Fibroblast of lung (primary cell): ENCODE data around the gene SLC4A8. TPM values are rescaled to one million over a fixed set of nuclear protein-coding genes. Genes with fewer than 3 reads are reported as not detected.
"Not testable (repeated sequence)": the region's sequence is repeated elsewhere in the genome, so short reads cannot be mapped to it uniquely, and the experiment has no call there.

Experiments used
- DNase-seq, 2 donors: peaks; one replicate each; pipeline versions ENCODE4 v3.0.0 to v3.0.0-alpha.2; 2010; ENCODE audit warnings: low read depth in 2 of 2
- H2AFZ ChIP-seq: 2 replicates; pipeline ENCODE4 v1.5.1; 2012; ENCODE audit warnings: low read length, control low read depth, inconsistent platforms
- H3K27ac ChIP-seq: 2 replicates; pipeline ENCODE4 v1.5.1; 2011; ENCODE audit warnings: low read length, control low read depth; ENCODE audit not compliant: insufficient read depth
- H3K27me3 ChIP-seq: 2 replicates; pipeline ENCODE4 v1.5.1; 2011; ENCODE audit warnings: mild to moderate bottlenecking, low read length; ENCODE audit not compliant: control insufficient read depth, insufficient read depth
- H3K36me3 ChIP-seq: 2 replicates; pipeline ENCODE4 v1.5.1; 2011; ENCODE audit warnings: low read length; ENCODE audit not compliant: control insufficient read depth, insufficient read depth
- H3K4me1 ChIP-seq: 2 replicates; pipeline ENCODE4 v1.5.1; 2011; ENCODE audit warnings: low read length; ENCODE audit not compliant: control insufficient read depth, insufficient read depth; ENCODE audit errors: extremely low read depth
- H3K4me2 ChIP-seq: 2 replicates; pipeline ENCODE4 v1.5.1; 2011; ENCODE audit warnings: low read length, control low read depth; ENCODE audit not compliant: insufficient read depth; ENCODE audit errors: extremely low read depth
- H3K4me3 ChIP-seq, 4 experiments: fragments of 200-600 bp in 1 of 4; sonication (generic) in 1 of 4; replicated peaks in 1 of 4; 2 replicates each; pipeline ENCODE4 v1.5.1; 2011 to 2016; ENCODE audit warnings: low read length in 4 of 4, low read depth in 3 of 4, mild to moderate bottlenecking in 3 of 4, control low read depth in 2 of 4, inconsistent platforms in 1 of 4, mixed read lengths in 1 of 4; ENCODE audit not compliant: insufficient read depth in 1 of 4; ENCODE audit errors: control extremely low read depth in 1 of 4
- H3K79me2 ChIP-seq: 2 replicates; pipeline ENCODE4 v1.5.1; 2012; ENCODE audit warnings: mild to moderate bottlenecking, low read length, inconsistent platforms; ENCODE audit not compliant: control insufficient read depth, insufficient read depth
- H3K9ac ChIP-seq: 2 replicates; pipeline ENCODE4 v1.5.1; 2011; ENCODE audit warnings: mild to moderate bottlenecking, low read length, control low read depth; ENCODE audit not compliant: insufficient read depth
- H3K9me3 ChIP-seq: 2 replicates; pipeline ENCODE4 v1.5.1; 2012; ENCODE audit warnings: low read depth, low read length; ENCODE audit not compliant: control insufficient read depth, insufficient read depth
- H4K20me1 ChIP-seq: 2 replicates; pipeline ENCODE4 v1.5.1; 2011; ENCODE audit warnings: low read length; ENCODE audit not compliant: control insufficient read depth, insufficient read depth; ENCODE audit errors: extremely low read depth
- CTCF ChIP-seq, 2 donors: IDR thresholded peaks in 1 of 2; conservative IDR thresholded peaks in 1 of 2; 1 replicate in 1 of 2; 2 replicates in 1 of 2; pipeline ENCODE4 v1.5.1; 2011 to 2012; ENCODE audit warnings: low read length in 2 of 2, control low read depth in 1 of 2, inconsistent platforms in 1 of 2, low read depth in 1 of 2, mild to moderate bottlenecking in 1 of 2
- EZH2 ChIP-seq: IDR thresholded peaks from 2 replicates; pipeline ENCODE4 v1.5.1; 2012; ENCODE audit warnings: low read length, control low read depth, mild to moderate bottlenecking; ENCODE audit errors: missing control alignments
- polyA plus RNA-seq, 2 donors: library from polyadenylated mRNA; depleted of rRNA in 1 of 2; stranded (reverse) in 1 of 2; unstranded in 1 of 2; fragments of >200 nt; gene quantifications; 2 replicates each; pipeline ENCODE4 v1.2.1, GENCODE V29; 2011 to 2012; ENCODE audit warnings: missing spikeins in 1 of 2
- total RNA-seq: library from RNA; depleted of rRNA; stranded (reverse); fragments of >200 nt; gene quantifications from 2 replicates; pipeline ENCODE4 v1.2.1, GENCODE V29; 2014

SLC4A8 gene
- total and polyA plus RNA-seq, 2 donors (not counting 1 experiment from before 2014, with no cell fraction given) = 4.9 to 7.3 TPM

- H4K20me1 ChIP-seq = no peaks in the 10 kb centered on the region
- no peak overlapping the region for H3K4me2 ChIP-seq
- H3K9ac ChIP-seq = no peak overlapping the region
- no peaks in the 10 kb centered on the region for H3K36me3 ChIP-seq
- H3K27me3 ChIP-seq = no peaks in the 10 kb centered on the region
- H3K4me1 ChIP-seq = no peaks in the 10 kb centered on the region
- TF ChIP-seq CTCF (conservative IDR thresholded peaks at IDR 0.05 in 1 of 2, IDR thresholded peaks at IDR 0.05 in 1 of 2; ENCODE audit: low read depth in 1 of 2, low read length in 2 of 2) = no peak
- TF ChIP-seq EZH2 = no peak
- H3K9me3 ChIP-seq = no peaks in the 10 kb centered on the region
- H2AFZ ChIP-seq = no peak overlapping the region
- H3K79me2 ChIP-seq = no peaks in the 10 kb centered on the region
- H3K4me3 ChIP-seq = no peak overlapping the region
- no peak for DNase-seq
- H3K27ac ChIP-seq = no peak overlapping the region
These were observed 25.7 kb downstream of the SLC4A8 start for GRCh38 chr12:51450333-51450732.

- no peak for DNase-seq
- TF ChIP-seq EZH2 (no peak), CTCF (conservative IDR thresholded peaks at IDR 0.05 in 1 of 2, IDR thresholded peaks at IDR 0.05 in 1 of 2; ENCODE audit: low read depth in 1 of 2, low read length in 2 of 2) (no peak)
- Histone ChIP-seq H3K9ac (no peak overlapping the region), H3K36me3 (no peaks in the 10 kb centered on the region), H3K4me3 (no peak overlapping the region), H3K79me2 (no peaks in the 10 kb centered on the region), H2AFZ (no peak overlapping the region), H3K27me3 (no peaks in the 10 kb centered on the region), H3K4me2 (no peak overlapping the region), H3K27ac (no peak overlapping the region), H4K20me1 (no peaks in the 10 kb centered on the region), H3K4me1 (no peaks in the 10 kb centered on the region), H3K9me3 (no peaks in the 10 kb centered on the region)
These were observed 26.2 kb downstream of the SLC4A8 start for GRCh38 chr12:51450806-51451205.

- H3K4me3 ChIP-seq, DNase-seq, H3K9ac ChIP-seq, H3K4me2 ChIP-seq, H3K27ac ChIP-seq, H2AFZ ChIP-seq, H4K20me1 ChIP-seq, H3K36me3 ChIP-seq, H3K4me1 ChIP-seq, H3K9me3 ChIP-seq, H3K27me3 ChIP-seq, H3K79me2 ChIP-seq: not testable (repeated sequence)
These were observed 29.4 kb downstream of the SLC4A8 start for GRCh38 chr12:51454016-51454415.

- not testable (repeated sequence) for DNase-seq, H3K4me2 ChIP-seq, H3K4me1 ChIP-seq, H3K9ac ChIP-seq, H3K9me3 ChIP-seq, H4K20me1 ChIP-seq, H3K4me3 ChIP-seq, H3K36me3 ChIP-seq, H3K27me3 ChIP-seq, H2AFZ ChIP-seq, H3K27ac ChIP-seq, H3K79me2 ChIP-seq
These were observed 30.4 kb downstream of the SLC4A8 start for GRCh38 chr12:51455050-51455449.
